ENCODE results near the gene RCE1.

Gene RCE1

GRCh38 chr11:66883016-66883965 is 40.0 kb downstream of the RCE1 start:
- Histone ChIP-seq H3K27ac (peak overlapping the region; percentile 50), H3K27me3 (replicated peaks) (no peaks in the 10 kb centered on the region), H3K4me3 (ENCODE audit: low read depth, low read length) (no peak overlapping the region), H3K36me3 (replicated peaks) (no peaks in the 10 kb centered on the region)
- DNase-seq = peak; percentile 59
- in situ Hi-C loops (cut with HindIII; ENCODE audit: low pct_ligation_motif_present, low sequenced_read_pairs) = no loop called here
- TF ChIP-seq, protein P1, sequence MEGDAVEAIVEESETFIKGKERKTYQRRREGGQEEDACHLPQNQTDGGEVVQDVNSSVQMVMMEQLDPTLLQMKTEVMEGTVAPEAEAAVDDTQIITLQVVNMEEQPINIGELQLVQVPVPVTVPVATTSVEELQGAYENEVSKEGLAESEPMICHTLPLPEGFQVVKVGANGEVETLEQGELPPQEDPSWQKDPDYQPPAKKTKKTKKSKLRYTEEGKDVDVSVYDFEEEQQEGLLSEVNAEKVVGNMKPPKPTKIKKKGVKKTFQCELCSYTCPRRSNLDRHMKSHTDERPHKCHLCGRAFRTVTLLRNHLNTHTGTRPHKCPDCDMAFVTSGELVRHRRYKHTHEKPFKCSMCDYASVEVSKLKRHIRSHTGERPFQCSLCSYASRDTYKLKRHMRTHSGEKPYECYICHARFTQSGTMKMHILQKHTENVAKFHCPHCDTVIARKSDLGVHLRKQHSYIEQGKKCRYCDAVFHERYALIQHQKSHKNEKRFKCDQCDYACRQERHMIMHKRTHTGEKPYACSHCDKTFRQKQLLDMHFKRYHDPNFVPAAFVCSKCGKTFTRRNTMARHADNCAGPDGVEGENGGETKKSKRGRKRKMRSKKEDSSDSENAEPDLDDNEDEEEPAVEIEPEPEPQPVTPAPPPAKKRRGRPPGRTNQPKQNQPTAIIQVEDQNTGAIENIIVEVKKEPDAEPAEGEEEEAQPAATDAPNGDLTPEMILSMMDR (IDR thresholded peaks at IDR 0.05; ENCODE audit: low read depth, low read length, missing control alignments) = peak; percentile 84

GRCh38 chr11:66884443-66884842 is 41.2 kb downstream of the RCE1 start:
- no peaks in the 10 kb centered on the region for H3K36me3 ChIP-seq (replicated peaks)
- H3K4me3 ChIP-seq (ENCODE audit: low read depth, low read length) = no peak overlapping the region
- H3K27ac ChIP-seq = no peak overlapping the region
- no peaks in the 10 kb centered on the region for H3K27me3 ChIP-seq (replicated peaks)
- in situ Hi-C loops (cut with HindIII; ENCODE audit: low pct_ligation_motif_present, low sequenced_read_pairs) = no loop called here
- DNase-seq = no peak
- TF ChIP-seq, protein P1 (IDR thresholded peaks at IDR 0.05; ENCODE audit: low read depth, low read length, missing control alignments) = no peak

DNA sequence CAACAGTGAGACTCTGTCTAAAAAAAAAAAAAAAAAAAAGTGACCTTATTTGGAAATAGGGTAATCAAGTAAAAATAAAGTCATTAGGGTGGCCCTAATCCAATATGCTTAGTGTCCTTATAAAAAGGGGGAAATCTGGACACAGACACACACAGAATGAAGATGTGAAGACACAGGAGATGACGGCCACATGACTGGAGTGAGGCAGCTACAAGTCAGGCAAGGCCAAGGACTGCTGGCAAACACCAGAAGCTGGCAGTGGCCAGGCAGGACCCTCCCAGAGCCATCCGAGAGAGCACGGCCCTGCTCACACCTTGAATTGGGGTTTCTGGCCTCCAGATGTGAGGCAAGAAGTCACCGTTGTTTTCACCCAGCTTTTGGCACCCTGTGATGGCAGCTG is 42.2 kb downstream of the RCE1 start:
- no peaks in the 10 kb centered on the region for H3K27me3 ChIP-seq (replicated peaks)
- no peak overlapping the region for H3K4me3 ChIP-seq (ENCODE audit: low read depth, low read length)
- TF ChIP-seq, protein P1 (IDR thresholded peaks at IDR 0.05; ENCODE audit: low read depth, low read length, missing control alignments) = no peak
- in situ Hi-C loops (cut with HindIII; ENCODE audit: low pct_ligation_motif_present, low sequenced_read_pairs) = no loop called here
- H3K36me3 ChIP-seq (replicated peaks) = no peaks in the 10 kb centered on the region
- DNase-seq = no peak
- no peak overlapping the region for H3K27ac ChIP-seq

DNA sequence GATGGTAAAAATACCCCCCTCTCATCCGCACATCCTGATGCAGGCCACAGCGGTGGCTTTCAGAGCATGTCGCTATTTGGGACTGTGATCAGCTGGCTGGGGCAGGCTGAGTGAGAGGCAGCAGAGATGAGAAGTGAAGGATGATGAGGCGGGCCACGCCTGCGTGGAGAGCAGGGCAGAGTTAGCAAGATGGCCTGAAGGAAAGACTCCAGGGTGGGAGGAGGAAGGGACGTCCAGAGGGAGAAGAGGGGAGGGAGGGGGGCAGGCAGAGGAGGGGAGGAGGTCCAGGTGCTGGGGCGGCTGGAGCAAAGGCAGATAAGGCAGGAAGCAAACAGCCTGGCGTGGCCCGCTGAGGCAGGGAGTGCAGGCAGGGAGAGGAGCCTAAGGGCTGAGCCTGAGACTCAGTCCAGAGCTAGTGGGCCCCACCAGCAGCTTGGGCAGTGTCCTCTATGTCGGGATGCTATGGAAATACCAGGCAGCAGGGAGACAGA is 42.8 kb downstream of the RCE1 start:
- no peak for DNase-seq
- no peaks in the 10 kb centered on the region for H3K27me3 ChIP-seq (replicated peaks)
- TF ChIP-seq, protein P1 (IDR thresholded peaks at IDR 0.05; ENCODE audit: low read depth, low read length, missing control alignments) = no peak
- H3K36me3 ChIP-seq (replicated peaks) = no peaks in the 10 kb centered on the region
- H3K4me3 ChIP-seq (ENCODE audit: low read depth, low read length) = no peak overlapping the region
- in situ Hi-C loops (cut with HindIII; ENCODE audit: low pct_ligation_motif_present, low sequenced_read_pairs) = no loop called here
- peak overlapping the region; percentile 70 for H3K27ac ChIP-seq

DNA sequence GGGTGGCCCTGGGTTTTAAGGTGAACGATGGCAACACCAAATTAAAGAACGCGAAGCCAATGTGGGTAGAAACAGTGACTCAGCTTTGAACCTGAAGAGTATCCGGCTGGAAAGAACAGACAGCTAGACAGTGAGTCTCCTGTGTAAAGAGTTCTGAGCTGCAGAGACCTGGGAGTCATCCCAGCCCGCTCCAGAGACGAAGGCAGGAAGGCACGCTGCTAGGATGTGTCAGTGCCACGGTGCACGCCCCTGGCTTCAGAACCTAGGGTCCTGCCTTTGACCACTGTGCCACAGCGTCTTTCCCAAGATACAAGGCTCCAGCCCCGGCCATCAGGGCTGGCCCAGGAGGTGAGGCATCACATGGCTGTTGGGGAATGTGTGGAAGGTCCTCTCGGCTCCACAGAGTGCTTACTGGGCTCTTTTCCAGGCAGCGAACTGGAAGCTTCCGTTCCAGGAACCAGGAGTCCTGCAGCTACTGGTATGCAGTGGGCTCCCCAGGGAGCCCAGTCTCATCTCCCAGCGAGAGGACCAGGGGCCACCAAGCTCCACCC is 43.5 kb downstream of the RCE1 start:
- H3K27me3 ChIP-seq (replicated peaks) = no peaks in the 10 kb centered on the region
- in situ Hi-C loops (cut with HindIII; ENCODE audit: low pct_ligation_motif_present, low sequenced_read_pairs) = no loop called here
- no peaks in the 10 kb centered on the region for H3K36me3 ChIP-seq (replicated peaks)
- TF ChIP-seq, protein P1 (IDR thresholded peaks at IDR 0.05; ENCODE audit: low read depth, low read length, missing control alignments) = no peak
- DNase-seq = peak; percentile 82
- peak overlapping the region; percentile 70 for H3K27ac ChIP-seq
- no peak overlapping the region for H3K4me3 ChIP-seq (ENCODE audit: low read depth, low read length)

Data from brain microvascular endothelial cell (primary cell).